Body of pancreas (tissue), 4 donors: Measurements from ENCODE around the gene IHH. TPM values are rescaled to one million over a fixed set of nuclear protein-coding genes. Genes with fewer than 3 reads are reported as not detected.

ENCODE experiments used
- ATAC-seq: fragments of 150-250 bp; one replicate; pipeline ENCODE4 v1.9.1; 2016
- DNase-seq, 4 donors: peaks; one replicate each; pipeline ENCODE4 v3.0.0-alpha.2; 2019
- H3K27ac ChIP-seq, 4 donors: fragments of 200-600 bp; sonication (generic); 1 replicate in 3 of 4; 2 replicates in 1 of 4; pipeline versions ENCODE4 v1.5.1 to v1.6.1; 2016 to 2019; ENCODE audit warnings: mild to moderate bottlenecking in 1 of 4, mixed read lengths in 1 of 4, moderate library complexity in 1 of 4
- H3K27me3 ChIP-seq, 2 donors: fragments of 200-600 bp; sonication (generic); one replicate each; pipeline ENCODE4 v1.6.0; 2016; ENCODE audit warnings: mild to moderate bottlenecking in 1 of 2
- H3K36me3 ChIP-seq, 2 donors: fragments of 200-600 bp; sonication (generic); replicated peaks in 1 of 2; 2 replicates each; pipeline ENCODE4 v1.5.1; 2016; ENCODE audit warnings: low read depth in 2 of 2; ENCODE audit not compliant: insufficient read depth in 1 of 2
- H3K4me1 ChIP-seq: fragments of 200-600 bp; sonication (generic); one replicate; pipeline ENCODE4 v1.6.0; 2016
- H3K4me3 ChIP-seq, 2 donors: fragments of 200-600 bp; sonication (generic); 1 replicate in 1 of 2; 2 replicates in 1 of 2; pipeline ENCODE4 v1.5.1; 2016 to 2019
- H3K9me3 ChIP-seq, 3 donors: fragments of 200-600 bp; sonication (generic); 1 replicate in 2 of 3; 2 replicates in 1 of 3; pipeline ENCODE4 v1.5.1; 2016
- CTCF ChIP-seq, 7 experiments: fragments of 450-650 bp in 4 of 7; fragments of 200-600 bp in 3 of 7; sonication (generic) in 3 of 7; IDR thresholded peaks; one replicate each; pipeline ENCODE4 v1.5.1; 2016 to 2019; ENCODE audit warnings: antibody characterized with exemption in 7 of 7
- POLR2A ChIP-seq, 3 donors: fragments of 450-650 bp; IDR thresholded peaks; one replicate each; pipeline ENCODE4 v1.6.1; 2016; ENCODE audit warnings: antibody characterized with exemption in 3 of 3, mild to moderate bottlenecking in 2 of 3
- WGBS, 2 donors: methylation state at CpG; one replicate each; pipeline ENCODE4 v1.1.5; 2017; 5-methylcytosine and 5-hydroxymethylcytosine counted together
- intact Hi-C: fragments of 100-400 bp; cut with DNase I; formaldehyde crosslinking; loops from one replicate; pipeline ENCODE4 v1.15.1; 2023
- total RNA-seq, 2 donors: library from RNA; depleted of rRNA; stranded (reverse); fragments of >200 nt; gene quantifications; one replicate each; pipeline ENCODE4 v1.1.0, GENCODE V29; 2016

The IHH gene
- 1 to 10 TPM in 1 of 2 donors, not detected in 1; 1.0 TPM for total RNA-seq

GRCh38 chr2:219060821-219061791 lies at the start of gene IHH:
IHH (minus strand) TSS chr2:219060921; CDS start chr2:219060467, 454 bp downstream.
- no peak for ATAC-seq
- Histone ChIP-seq H3K36me3 (no peaks in the 10 kb centered on the region), H3K4me3 (no peak within 1 kb of the TSS), H3K9me3 (no peaks in the 10 kb centered on the region), H3K27ac (no peak within 1 kb of the TSS), H3K27me3 (peaks cover 5 to 28% of the 10 kb centered on the region in 2 donors), H3K4me1 (peaks cover 45% of the 10 kb centered on the region)
- TF ChIP-seq CTCF (IDR thresholded peaks at IDR 0.05) (no peak), POLR2A (IDR thresholded peaks at IDR 0.05) (no peak)
- DNase-seq: peak in 3 of 4 donors; percentile 29 to 40 (median 34)
- intact Hi-C loops: no loop called here
- 3 to 11% methylated on average over 13 to 70 of the region's 76 CpGs for WGBS, 2 donors

- intact Hi-C loops: no loop called here
- TF ChIP-seq POLR2A (IDR thresholded peaks at IDR 0.05): no peak
- TF ChIP-seq CTCF (IDR thresholded peaks at IDR 0.05): no peak
- Histone ChIP-seq H3K27ac (no peak overlapping the region), H3K9me3 (no peaks in the 10 kb centered on the region), H3K36me3 (no peaks in the 10 kb centered on the region), H3K4me3 (no peak overlapping the region), H3K27me3 (no peaks in the 10 kb centered on the region), H3K4me1 (peaks cover 17% of the 10 kb centered on the region)
- ATAC-seq (no peak), DNase-seq (no peak)
- WGBS, 2 donors: 78 to 82% methylated on average over 3 of the region's 3 CpGs
Measured at GRCh38 chr2:219109471-219109870, 48.8 kb upstream of the IHH start.

GRCh38 chr2:219107758-219108157 lies 47.0 kb upstream of the IHH start:
- no peak overlapping the region for H3K4me3 ChIP-seq
- 38 to 44% methylated on average over 8 of the region's 8 CpGs for WGBS, 2 donors
- intact Hi-C loops: no loop called here
- TF ChIP-seq POLR2A (IDR thresholded peaks at IDR 0.05) (no peak), CTCF (IDR thresholded peaks at IDR 0.05) (no peak)
- H3K27me3 ChIP-seq: no peaks in the 10 kb centered on the region
- peaks cover 17% of the 10 kb centered on the region for H3K4me1 ChIP-seq
- no peaks in the 10 kb centered on the region for H3K36me3 ChIP-seq
- H3K9me3 ChIP-seq: no peaks in the 10 kb centered on the region
- no peak overlapping the region for H3K27ac ChIP-seq
- ATAC-seq: no peak
- no peak for DNase-seq

- DNase-seq (no peak), ATAC-seq (no peak)
- Histone ChIP-seq H3K9me3 (no peaks in the 10 kb centered on the region), H3K27ac (no peak overlapping the region), H3K4me3 (no peak overlapping the region), H3K27me3 (no peaks in the 10 kb centered on the region), H3K4me1 (peaks cover 6% of the 10 kb centered on the region), H3K36me3 (no peaks in the 10 kb centered on the region)
- no peak for TF ChIP-seq CTCF (IDR thresholded peaks at IDR 0.05)
- TF ChIP-seq POLR2A (IDR thresholded peaks at IDR 0.05): no peak
- intact Hi-C loops: no loop called here
- 74 to 82% methylated on average over 3 of the region's 3 CpGs for WGBS, 2 donors
Measured at GRCh38 chr2:219106251-219106650, 45.5 kb upstream of the IHH start.
